Stimulated activated CD8-positive, alpha-beta memory T cell treated with anti-CD3 and anti-CD28 coated beads, Interleukin-12 subunit alpha, Interleukin-12 subunit beta, amount 100 ng/mL, for 1 hour (primary cell): Measurements from ENCODE around the gene MYO18A.
A peak's percentile ranks its signal among the peaks of the same experiment; 100 is the strongest.

Experiments
- DNase-seq: peaks from one replicate; pipeline ENCODE4 v3.0.0-alpha.2; 2020; ENCODE audit warnings: low read depth

MYO18A gene

GRCh38 chr17:29123111-29123510 lies 57.1 kb downstream of the MYO18A start:
- DNase-seq, result no peak

- DNase-seq, result no peak
These were observed 58.8 kb downstream of the MYO18A start for GRCh38 chr17:29121442-29121841.

DNA sequence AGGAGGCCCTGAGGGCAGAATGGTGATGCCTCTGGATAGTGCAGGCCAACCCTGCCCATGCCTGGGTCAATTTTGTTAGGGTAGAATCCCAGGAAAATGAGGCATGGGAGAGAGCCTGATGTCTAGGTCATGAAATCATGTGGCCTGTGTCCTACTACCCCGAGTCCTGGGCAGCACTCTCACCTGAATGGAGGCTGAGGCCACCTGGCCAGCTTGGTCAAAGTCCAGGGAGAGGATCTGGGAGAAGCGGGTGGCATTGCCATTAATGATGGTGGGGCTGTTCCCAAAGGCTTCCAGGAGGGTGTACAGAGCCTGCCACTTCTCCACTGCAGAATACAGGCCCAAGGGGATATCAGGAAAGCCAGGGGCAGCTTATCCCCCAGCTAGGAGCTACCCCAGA lies 59.8 kb downstream of the MYO18A start:
- DNase-seq, result no peak

DNA sequence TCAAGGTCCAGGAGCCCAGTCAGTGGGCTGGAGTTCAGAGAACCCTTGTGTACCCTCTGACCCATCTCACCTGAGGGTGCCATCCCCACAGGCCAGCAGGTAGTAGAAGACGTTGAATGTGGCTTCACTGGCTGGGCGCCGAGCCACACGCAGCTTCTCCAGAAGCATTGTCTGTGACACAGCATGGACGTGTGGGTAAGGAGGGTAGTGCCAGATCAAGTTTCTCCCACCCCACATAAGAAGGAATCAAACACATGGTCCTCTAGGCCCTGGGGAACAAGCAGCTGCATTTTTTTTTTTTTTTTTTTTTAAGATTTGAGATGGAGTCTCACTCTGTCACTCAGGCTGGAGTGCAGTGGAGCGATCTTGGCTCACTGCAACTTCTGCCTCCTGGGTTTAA lies 60.9 kb downstream of the MYO18A start:
- no peak for DNase-seq

GRCh38 chr17:29116804-29117753 lies 63.1 kb downstream of the MYO18A start:
- peak; percentile 66 for DNase-seq

GRCh38 chr17:29115961-29116803 lies 64.0 kb downstream of the MYO18A start:
- no peak for DNase-seq

GRCh38 chr17:29115435-29115834 lies 64.8 kb downstream of the MYO18A start:
- DNase-seq, result no peak

DNA sequence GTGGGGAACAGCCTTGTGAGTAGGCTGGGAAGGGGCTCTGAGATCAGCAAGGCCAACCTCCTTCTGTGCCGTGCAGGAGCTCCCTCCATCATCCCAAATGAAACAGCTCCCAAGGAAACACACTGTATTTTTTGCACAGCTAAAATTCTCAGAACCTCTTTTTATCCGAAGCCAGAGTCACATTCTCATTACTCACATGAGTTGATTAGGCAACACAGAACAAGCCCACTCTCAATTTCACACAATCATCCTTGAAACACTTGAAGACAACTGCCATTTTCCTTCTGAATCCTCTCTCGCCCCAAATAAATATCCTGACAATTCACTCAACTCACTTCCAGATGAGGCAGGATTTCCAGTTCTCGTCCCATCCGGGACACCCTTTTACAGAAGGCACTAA lies 66.1 kb downstream of the MYO18A start:
- DNase-seq, result no peak

GRCh38 chr17:29113334-29113733 lies 66.9 kb downstream of the MYO18A start:
- DNase-seq, result no peak

GRCh38 chr17:29112771-29113295 lies 67.4 kb downstream of the MYO18A start:
- DNase-seq, result no peak

GRCh38 chr17:29111816-29112499 lies 68.2 kb downstream of the MYO18A start:
- DNase-seq, result peak; percentile 47

- DNase-seq, result no peak
These were observed 69.8 kb downstream of the MYO18A start for GRCh38 chr17:29110372-29110757.

- DNase-seq, result no peak
These were observed 70.5 kb downstream of the MYO18A start for GRCh38 chr17:29109477-29110371.

- no peak for DNase-seq
These were observed 71.2 kb downstream of the MYO18A start for GRCh38 chr17:29108823-29109476.

DNA sequence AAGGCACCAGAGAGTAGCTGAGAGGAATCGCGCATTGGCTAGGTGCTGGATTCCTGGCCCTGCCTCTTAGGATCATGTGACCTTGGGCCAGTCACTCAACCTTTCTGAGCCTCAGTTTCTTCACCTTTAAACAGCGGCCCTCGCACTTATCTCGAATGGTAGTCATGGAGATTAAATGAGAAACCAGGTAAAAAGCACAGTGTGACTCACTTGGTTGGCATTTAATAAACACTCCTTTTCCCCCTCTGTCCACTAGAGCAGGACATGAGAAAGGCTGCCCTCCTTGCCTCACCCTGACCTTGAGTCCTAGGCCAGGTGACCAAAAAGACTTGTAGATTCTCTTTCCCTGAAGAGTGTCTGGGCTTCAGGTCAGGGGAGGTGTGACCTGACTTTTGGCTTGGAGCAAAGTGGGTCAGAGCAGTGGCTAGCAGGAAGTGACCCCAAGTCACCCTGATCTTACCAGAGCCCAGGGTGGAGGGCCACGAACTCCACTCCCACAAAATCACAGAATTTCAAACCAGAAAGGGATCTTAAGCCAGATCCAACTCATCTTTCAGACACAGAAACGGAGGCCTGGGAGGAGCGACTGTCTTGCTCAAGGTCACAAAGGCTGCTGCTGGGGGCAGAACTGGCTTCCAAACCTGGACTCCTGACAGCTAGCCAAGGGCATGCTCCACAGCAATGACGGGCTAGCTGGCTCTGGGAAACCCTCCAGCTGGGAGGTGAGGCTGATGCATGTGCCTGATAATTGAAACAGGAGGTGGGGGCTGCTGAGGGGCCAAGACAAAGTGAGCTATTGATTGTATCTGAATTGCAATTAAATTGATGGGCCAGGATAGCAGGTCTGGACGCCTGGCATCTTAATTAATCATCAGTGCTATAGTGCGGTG lies 72.0 kb downstream of the MYO18A start:
- no peak for DNase-seq

GRCh38 chr17:29107084-29107483 lies 73.1 kb downstream of the MYO18A start:
- no peak for DNase-seq

- DNase-seq, result no peak
These were observed 76.9 kb downstream of the MYO18A start for GRCh38 chr17:29103341-29103740.

GRCh38 chr17:29102741-29103181 lies 77.4 kb downstream of the MYO18A start:
- no peak for DNase-seq

GRCh38 chr17:29102046-29102445 lies 78.2 kb downstream of the MYO18A start:
- DNase-seq, result no peak
